Hematopoietic multipotent progenitor cell (in vitro differentiated cells): Measurements from ENCODE around the gene CAPZA1. TPM values are rescaled to one million over a fixed set of nuclear protein-coding genes. Genes with fewer than 3 reads are reported as not detected.
"Not testable (repeated sequence)": the region's sequence is repeated elsewhere in the genome, so short reads cannot be mapped to it uniquely, and the experiment has no call there.

ENCODE experiments used
- DNase-seq, 3 donors: peaks; one replicate each; pipeline ENCODE4 v3.0.0-alpha.2; 2011 to 2015; ENCODE audit warnings: low read depth in 2 of 3, low spot score in 2 of 3
- total RNA-seq: library from RNA; depleted of rRNA; stranded (reverse); fragments of >200 nt; gene quantifications from one replicate; pipeline ENCODE4 v1.2.3, GENCODE V29; 2012

CAPZA1 gene
- total RNA-seq, 1 donor = 53.1 TPM

DNA sequence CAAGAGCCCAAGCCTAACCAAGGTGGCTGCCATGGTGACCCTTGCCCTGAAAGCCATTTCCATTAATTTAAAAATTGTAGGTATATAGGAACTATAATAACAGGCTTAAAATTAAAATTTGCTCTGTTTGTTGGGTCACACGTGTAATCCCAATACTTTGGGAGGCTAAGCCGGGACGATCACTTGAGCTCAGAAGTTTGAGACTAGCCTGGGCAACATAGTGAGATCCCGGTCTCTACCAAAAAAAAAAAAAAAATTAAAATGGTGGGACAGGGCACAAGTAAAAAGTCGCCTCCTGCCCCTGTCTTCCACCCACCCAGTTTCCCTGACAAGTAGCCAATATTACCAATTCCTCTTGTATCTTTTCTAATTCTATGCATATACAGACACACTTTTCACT, 6.6 kb downstream of the CAPZA1 start:
- no peak for DNase-seq

DNA sequence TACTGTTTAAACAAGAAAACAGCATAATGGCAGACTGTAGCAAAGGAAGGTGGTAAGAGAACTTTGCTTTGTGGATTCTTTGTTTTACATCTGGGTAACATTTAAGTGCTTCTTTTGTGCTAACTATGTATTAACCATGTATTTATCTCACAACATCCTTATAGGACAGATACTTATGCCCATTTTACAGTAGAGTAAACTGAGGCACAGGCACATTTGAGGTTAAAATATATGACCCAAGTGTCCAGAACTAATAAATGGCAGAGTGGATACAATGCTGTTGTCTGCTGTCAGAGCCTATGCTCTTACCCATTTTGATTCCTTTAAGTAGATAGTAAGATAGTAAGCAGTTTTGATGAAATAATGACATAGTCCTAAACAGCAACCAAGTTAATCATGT, 7.3 kb downstream of the CAPZA1 start:
- DNase-seq = no peak

DNA sequence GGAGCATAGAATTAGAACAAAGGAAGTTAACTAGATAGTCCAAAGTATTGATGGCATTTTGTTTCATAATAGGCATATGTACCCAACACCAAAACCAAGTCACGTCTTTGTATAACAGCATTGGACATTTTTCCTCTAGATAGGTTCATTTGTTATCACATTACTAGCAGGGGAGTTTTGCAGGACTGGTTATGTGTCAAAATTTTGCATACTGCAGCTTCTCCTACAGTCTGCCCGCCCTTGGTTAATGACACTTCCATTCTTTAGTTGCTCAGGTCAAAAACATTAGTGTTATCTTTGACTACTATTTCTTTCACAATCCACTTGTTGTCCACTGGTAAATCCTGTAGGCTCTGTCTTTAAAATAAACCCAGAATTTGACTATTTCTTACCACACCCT, 8.9 kb downstream of the CAPZA1 start:
- DNase-seq = no peak

DNA sequence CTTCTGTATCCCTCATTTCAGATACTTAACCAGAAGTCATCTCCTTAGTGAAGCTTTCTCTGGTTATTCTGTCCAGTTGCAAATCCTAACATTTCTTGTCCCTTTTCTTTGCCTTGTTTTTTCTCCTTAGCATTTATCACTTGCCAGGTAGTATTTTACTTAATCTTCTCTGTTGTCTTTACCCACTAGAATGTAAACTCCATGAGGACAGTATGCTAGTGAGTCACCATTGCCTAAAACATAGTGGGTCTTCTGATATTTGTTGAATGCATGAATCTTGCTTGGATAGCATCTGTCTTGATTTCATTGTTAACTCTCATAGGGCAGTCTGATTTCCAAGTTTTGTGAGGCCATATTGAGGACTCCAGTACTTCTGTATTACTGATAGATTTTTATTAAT, 9.6 kb downstream of the CAPZA1 start:
- no peak for DNase-seq

DNA sequence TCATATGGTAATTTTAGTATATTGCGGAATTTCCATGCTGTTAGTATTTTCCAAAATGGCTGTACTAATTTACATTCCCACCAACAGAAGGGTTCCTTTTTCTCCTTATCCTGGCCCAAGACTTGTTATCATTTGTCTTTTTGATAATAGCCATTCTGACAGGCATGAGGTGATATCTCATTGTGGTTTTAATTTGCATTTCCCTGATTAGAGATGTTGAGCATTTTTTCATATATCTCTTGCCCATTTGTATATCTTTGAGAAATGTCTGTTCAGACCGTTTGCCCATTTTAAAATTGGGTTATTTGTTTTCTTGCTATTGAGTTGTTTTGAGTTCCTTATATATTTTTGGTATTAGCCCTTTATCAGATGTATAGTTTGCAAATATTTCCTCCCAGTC, 14.0 kb downstream of the CAPZA1 start:
- DNase-seq = no peak

DNA sequence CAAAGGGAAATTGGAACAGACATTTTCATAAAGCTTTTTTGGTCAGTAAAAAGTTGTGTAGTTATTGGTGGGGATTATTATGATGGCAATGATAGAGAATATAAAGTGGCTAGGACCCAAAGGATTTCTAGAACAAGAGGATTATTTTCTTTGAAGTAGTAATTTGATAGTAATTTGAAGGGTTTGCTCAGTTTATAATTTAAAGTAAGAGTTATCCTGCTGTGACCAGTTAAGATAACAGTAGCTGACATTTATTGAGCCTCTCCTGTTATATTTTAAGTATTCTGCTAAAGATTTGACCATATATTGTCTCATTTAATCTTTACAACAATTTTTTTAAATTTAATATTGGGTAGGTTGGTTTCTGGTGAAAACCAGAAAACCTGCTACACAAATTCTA, 14.7 kb downstream of the CAPZA1 start:
- no peak for DNase-seq

DNA sequence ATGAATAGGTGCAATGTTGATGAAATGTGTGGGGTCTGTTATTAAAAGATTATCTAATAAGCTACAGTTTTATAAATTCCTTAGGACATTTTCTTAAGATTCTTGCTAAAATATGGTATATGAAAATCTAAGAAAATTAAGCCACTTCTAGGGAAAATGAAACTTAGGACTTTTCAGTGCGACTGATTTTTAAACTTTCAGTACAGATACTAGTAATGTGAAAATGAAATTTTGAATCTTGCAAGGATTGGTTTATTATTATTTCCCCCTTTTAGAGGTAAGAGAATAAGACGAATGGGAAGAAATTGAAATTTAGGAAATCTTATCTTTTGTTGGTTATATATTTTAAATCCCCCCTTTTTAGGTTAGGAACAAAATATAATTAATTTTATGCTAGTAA, 16.4 kb downstream of the CAPZA1 start:
- no peak for DNase-seq

DNA sequence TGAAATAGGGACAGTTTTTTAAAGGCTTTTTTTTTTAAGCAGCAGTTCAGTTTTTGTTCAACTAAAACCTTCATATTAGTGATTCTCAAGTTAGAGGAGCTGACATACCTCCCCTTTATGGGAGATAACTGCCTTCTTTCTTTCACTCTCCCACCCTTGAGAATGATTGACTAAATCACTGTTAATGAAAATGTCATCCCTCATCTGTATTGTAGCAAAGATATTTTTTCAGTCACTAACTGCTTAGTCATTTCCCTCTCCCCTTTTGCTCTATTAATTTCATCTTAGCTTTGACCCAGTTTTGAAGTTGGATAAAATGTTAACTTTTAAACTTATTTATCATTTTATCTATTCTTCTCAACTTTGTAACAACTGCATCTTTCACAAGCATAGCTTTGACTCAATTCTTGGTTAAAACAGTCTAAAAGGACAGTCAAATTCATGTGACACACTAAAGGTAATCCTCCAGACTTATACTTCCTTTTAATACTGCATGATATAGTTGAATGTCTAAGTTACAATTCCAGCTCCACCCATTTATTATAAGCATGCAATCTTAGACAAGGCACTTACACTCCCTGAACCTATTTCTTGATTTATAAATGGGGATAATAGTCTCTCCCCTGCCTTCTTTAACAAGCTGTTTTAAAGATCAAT, 17.1 kb downstream of the CAPZA1 start:
- DNase-seq = no peak

DNA sequence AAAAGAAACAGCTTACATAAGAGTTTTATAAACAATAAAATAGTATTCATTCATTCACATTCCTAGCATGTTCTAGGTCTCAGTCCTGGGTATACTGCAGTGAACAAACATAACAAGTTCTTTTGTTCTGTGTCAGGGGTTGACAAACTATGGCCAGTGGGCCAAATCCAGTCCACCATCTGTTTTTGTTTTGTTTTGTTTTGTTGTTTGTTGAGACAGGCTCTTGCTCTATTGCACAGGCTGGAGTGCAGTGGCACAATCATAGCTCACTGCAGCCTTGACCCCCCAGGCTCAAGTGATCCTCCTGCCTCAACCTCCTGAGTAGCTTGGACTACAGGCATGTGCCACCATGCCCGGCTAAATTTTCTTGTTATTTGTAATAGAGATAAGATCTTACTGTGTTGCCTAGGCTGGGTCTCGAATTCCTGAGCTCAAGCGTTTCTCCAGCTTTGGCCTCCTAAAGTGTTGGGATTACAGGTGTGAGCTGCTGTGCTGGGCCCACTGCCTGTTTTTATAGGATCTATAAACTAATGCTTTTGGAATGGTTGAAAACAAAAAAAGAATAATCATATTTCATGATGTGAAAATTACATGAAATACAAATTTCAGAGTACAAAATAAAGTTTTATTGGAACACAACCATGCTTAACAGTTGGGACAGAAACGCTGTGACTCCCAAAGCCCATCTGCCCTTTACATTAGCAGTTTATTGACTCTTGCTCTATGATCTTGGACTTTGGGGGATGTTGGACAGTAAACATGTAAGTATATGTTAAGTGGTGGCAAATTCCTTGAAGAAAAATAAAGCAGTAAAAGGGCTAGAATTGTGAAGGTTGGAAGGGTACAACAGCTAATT, 17.9 kb downstream of the CAPZA1 start:
- no peak for DNase-seq

DNA sequence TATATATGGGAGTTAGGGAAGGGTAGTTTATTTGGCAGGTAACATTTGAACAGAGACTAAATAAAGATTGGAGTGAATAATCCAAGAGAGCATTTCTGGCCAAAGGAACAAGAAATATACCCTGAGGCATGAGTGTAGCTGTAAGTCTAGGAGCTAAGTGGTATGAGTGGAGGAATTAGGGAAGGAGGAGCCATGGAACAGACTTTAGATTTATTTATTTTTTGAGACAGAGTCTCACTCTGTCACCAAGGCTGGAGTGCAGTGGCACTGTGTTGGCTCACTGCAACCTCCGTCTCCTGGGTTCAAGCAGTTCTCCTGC, 18.4 kb downstream of the CAPZA1 start:
- DNase-seq = no peak

DNA sequence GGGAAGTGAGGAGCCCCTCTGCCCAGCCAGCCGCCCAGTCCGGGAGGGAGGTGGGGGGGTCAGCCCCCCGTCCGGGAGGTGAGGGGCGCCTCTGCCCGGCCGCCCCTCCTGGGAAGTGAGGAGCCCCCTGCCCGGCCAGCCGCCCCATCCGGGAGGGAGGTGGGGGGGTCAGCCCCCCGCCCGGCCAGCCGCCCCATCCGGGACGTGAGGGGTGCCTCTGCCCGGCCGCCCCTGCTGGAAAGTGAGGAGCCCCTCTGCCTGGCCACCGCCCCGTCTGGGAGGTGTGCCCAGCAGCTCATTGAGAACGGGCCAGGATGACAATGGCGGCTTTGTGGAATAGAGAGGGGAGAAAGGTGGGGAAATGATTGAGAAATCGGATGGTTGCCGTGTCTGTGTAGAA, 20.8 kb downstream of the CAPZA1 start:
- DNase-seq = not testable (repeated sequence)

DNA sequence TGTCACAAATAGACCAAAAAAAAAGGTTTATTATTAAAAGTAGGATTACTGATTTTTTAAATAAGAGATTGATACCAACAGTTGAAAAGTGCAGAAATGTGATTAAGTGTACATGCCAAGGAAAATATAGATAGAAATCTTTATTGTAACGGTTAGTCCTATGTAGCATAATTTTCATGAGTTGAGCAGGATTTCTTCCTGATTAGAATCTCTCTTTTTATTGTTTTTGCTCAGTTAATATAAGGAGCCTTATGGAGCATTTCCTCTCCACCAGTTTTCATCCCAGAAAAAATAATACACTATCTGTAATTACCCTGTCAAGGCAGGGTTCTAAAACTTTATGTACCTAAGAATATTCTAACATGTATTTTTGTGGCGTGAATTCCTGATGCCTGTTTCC, 23.4 kb downstream of the CAPZA1 start:
- no peak for DNase-seq

DNA sequence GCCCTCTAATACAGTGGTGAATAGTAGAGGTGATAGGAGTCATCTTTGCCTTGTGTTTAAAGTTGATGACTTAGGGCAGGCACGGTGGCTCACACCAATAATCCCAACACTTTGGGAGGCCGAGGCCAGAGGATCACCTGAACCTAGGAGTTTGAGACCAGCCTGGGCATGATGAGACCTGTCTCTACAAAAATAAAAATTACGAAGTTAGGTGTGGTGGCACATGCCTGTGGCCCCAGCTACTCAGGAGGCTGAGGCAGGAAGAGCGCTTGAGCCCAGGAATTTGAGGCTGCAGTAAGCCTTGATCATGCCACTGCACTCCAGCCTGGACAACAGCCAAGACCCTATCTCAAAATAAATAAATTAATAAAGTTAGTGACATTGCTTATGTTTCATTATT, 26.6 kb downstream of the CAPZA1 start:
- no peak for DNase-seq

DNA sequence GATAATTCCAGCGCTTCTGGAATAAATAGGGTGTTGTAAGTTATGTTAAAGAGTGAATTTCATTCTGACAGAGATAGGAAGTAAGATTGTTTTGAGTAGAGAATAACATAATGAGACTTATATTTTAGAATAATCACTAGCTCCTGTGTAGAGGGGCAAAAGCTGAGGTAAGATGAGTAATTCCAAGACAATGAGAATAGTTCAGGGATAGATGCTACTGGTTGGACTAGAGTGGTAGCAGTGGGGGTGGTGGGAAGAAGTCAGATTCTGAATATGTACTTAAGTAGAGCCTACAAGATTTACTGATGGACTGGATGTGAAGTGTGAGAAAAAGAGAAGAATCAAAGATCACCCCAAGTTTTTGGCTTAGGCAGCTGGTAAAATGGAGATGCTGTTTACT, 31.6 kb downstream of the CAPZA1 start:
- no peak for DNase-seq

DNA sequence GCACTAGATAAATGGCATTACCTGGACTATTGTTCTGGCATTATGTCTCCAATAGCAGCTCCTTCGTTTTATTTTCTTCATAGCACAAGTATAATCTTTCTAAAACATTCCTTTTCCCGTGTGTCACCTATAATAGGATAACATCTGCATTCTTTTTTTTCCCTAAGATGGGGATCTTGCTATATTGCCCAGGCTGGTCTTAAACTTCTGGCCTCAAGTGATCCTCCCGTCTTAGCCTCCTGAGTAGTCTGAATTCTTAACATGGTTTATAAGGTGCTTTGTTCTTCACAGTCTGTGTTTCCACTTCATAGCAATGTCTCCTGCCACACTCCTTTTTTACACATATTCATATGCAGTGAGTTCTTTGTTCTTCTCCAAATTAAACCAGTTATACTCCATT, 46.2 kb downstream of the CAPZA1 start:
- no peak for DNase-seq

DNA sequence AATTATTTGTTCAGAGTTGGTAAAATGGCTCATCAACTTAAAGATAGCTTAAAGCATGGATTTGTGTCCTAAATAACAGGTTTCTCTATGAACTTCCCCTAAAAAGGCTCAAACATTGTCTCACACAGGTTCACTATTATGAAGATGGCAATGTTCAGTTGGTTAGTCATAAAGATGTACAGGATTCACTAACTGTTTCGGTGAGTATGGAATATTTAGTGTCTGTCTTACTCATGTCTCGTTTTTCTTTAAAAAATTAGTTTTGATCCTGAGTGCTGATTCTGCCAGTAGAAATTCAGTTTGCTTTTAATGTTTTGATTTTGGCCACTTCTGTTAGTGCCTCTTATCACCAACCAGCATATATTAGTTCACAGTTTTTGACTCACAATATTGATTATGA, 47.3 kb downstream of the CAPZA1 start:
- no peak for DNase-seq

DNA sequence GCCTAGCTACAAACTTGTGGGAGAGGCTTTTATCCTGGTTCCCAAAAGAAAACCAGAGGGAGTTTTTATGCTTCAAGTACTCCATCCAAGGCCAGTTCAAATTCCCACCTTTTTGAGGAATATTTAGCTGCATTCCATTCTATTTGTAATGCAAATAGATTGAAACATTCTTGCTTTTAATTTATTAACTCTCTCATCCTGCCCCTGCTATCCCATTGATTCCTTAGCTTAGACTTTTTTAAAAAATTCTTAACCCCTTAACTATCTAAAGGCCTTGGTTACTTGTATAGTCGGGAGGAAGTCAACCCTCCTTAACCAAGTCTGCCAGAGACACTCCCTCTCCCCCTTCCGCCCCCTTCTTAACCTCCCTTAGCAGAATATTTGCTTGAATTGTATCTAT, 52.4 kb downstream of the CAPZA1 start:
- DNase-seq = no peak

DNA sequence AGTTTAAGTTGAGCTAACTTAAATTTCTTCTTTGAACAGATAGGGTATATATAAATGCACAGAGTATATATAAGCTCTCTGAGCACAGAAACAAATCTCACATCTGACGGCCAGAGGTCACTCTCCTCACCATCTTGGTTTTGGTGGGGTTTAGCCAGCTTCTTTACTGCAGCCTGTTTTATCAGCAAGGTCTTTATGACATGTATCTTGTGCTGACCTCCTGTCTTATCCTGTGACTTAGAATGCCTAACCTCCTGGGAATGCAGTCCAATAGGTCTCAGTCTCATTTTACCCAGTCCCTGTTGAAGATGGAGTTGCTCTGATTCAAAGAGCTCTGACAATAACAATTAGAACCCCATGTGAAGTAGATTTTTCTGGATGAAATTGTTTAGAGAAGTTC, 53.2 kb downstream of the CAPZA1 start:
- DNase-seq = no peak

DNA sequence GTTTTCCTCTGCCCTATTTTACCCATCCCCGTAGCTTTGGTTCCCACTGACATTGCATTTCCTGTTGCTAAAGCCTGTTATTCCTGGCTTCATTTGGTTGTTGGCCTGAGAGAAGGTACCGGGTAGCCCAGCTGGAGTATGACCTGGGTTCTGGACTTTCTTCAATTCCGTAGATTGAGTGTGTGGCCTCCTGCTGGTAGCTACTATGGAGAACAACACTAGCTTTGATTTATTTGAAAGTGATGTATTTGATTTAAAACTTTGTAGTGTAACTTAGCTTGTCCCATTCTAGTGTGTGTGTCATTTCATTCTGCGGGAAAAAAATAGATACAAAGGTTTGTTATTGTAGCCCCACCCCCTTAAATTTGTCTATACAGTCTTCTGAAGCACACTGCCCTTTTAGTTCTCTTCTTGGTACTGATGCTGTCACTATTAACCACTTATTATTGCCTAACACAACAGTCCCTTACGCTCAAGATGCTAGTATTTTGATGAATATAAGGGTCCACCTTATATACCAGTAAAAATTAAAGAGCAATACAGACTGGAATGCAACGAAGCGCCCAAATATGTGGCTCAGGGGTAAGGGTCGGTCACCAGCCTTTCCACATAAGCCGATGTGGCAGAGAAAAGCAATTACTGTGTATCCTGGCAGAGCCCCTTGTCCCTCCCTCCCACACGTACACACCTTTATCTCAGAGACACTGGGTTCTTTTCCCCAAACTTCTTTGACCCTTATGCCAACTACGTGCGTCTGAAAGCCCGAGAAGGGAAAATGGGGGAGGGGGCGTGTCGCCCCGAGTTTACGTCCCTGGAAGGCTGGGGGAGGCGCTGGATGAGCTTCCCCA, 54.2 kb downstream of the CAPZA1 start:
- peak; percentile 7 to 53 (median 42) for DNase-seq

DNA sequence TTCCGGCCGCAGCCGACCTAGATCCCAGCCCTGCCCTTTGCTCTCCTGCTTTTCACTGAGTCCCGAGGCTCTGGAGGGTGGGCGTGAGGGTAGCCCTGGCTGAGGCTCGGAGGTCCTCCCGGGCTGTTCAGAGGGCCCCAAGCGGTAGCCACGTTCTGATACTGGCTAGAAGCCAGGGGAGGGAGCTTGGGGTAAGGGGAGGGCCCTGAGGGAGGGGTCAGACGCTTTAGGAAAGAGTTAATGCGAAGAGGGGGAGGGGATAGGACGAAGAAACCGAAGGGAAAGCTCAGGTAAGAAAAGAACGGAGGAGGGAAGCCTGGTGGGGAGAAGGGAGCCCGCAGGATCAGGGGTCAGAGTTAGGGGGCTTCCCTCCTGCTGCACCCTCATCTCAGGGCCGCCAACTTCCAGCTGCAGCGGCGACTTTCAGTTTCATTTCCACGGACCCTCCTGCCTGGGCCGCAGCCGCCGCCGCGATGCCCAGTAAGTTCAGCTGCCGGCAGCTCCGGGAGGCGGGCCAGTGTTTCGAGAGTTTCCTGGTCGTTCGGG, 54.9 kb downstream of the CAPZA1 start, which contains the start of gene MOV10:
MOV10 (plus strand) TSS at position 220 of the 546 bp plus-strand sequence; CDS start at position 474, 254 bp downstream.
- peak; percentile 32 to 80 (median 67) for DNase-seq
